Effector memory CD4-positive, alpha-beta T cell (primary cell): ENCODE measurements around the gene CAMK4.

Experiments
- DNase-seq, 3 donors: peaks; one replicate each; pipeline ENCODE4 v3.0.0-alpha.2; 2020
- H3K27ac ChIP-seq: 2 replicates; pipeline ENCODE4 v1.7.0; 2013; ENCODE audit warnings: mild to moderate bottlenecking, low read length, moderate library complexity; ENCODE audit not compliant: insufficient read depth, poor library complexity, severe bottlenecking
- H3K27me3 ChIP-seq: replicated peaks from 2 replicates; pipeline ENCODE4 v1.7.0; 2013; ENCODE audit warnings: mild to moderate bottlenecking, low read length; ENCODE audit not compliant: insufficient read depth, control insufficient read depth, poor library complexity, severe bottlenecking
- H3K36me3 ChIP-seq: 2 replicates; pipeline ENCODE4 v1.7.0; 2013; ENCODE audit warnings: mild to moderate bottlenecking, low read length, moderate library complexity; ENCODE audit not compliant: control insufficient read depth, insufficient read depth
- H3K4me1 ChIP-seq: 2 replicates; pipeline ENCODE4 v1.7.0; 2013; ENCODE audit warnings: low read length, mild to moderate bottlenecking; ENCODE audit not compliant: control insufficient read depth, insufficient read depth, poor library complexity, severe bottlenecking
- H3K4me3 ChIP-seq: 2 replicates; pipeline ENCODE4 v1.7.0; 2013; ENCODE audit warnings: low read length, low read depth, mild to moderate bottlenecking; ENCODE audit not compliant: insufficient read depth, poor library complexity, severe bottlenecking
- H3K9me3 ChIP-seq: 2 replicates; pipeline ENCODE4 v1.7.0; 2013; ENCODE audit warnings: mild to moderate bottlenecking, low read length, moderate library complexity; ENCODE audit not compliant: control insufficient read depth

CAMK4 gene

DNA sequence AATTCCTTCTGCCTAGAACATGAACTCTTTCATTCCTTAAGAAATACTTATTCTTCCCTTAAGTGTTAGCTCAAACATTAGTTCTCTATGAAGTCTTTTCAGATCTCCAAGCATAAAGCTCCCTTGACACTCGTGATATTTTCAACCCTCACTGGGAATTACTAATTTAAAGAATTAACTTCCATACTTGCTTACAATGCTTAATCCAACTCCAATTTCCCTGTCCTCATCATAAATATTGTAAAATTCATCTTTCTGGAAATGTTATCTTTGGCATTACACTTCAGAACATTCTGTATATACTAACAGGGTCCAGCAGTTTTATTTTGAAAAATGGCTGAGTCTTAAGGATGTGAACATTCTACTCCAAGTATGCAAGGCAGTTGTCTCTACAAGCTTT lies 280.9 kb downstream of the CAMK4 start:
- peaks cover 3% of the 10 kb centered on the region for H3K36me3 ChIP-seq
- H3K27ac ChIP-seq, result no peak overlapping the region
- no peak for DNase-seq
- H3K27me3 ChIP-seq, result no peaks in the 10 kb centered on the region
- H3K4me1 ChIP-seq, result peaks cover 3% of the 10 kb centered on the region
- H3K9me3 ChIP-seq, result no peaks in the 10 kb centered on the region
- no peak overlapping the region for H3K4me3 ChIP-seq

DNA sequence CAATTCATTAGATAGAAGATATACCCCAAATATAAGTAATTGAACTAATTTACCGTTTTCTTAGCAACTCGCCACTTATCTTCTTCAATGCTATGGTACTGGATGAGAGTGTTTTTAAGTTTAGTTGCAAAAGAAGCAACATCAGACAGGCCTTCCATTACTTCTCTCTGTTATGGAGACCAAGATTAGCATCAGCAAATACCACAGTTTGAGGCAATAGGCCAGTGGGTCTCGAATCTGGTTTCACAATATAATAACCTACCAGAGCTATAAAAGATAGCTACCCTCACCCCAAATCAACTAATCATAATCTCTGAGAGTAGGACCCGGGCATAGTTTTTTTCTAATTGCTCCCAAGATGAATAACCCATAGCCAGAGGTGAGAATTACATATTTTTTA lies 283.1 kb downstream of the CAMK4 start:
- Histone ChIP-seq H3K36me3 (no peaks in the 10 kb centered on the region), H3K4me1 (peaks cover 3% of the 10 kb centered on the region), H3K27me3 (no peaks in the 10 kb centered on the region), H3K4me3 (no peak overlapping the region), H3K9me3 (no peaks in the 10 kb centered on the region), H3K27ac (no peak overlapping the region)
- DNase-seq, result no peak

DNA sequence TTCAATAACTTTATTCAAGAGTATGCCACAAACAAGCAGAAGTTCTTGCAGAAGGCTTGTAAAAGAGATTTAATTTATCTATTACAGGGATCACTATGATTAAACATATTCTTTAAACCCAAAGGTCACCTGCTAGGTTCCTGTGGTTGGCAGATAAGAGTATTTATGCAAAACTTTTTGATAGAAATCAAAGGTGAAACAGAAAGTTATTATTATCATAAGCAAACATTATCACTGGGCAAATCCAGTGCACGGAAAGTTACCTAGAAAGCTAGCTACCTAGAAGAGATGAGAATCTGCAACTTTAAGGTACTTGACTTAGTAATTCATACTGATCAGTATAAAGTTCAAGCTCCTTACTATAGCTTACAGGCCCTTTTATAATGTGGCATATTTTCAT lies 284.9 kb downstream of the CAMK4 start:
- H3K4me3 ChIP-seq, result no peak overlapping the region
- DNase-seq, result no peak
- peak overlapping the region; percentile 32 for H3K27ac ChIP-seq

DNA sequence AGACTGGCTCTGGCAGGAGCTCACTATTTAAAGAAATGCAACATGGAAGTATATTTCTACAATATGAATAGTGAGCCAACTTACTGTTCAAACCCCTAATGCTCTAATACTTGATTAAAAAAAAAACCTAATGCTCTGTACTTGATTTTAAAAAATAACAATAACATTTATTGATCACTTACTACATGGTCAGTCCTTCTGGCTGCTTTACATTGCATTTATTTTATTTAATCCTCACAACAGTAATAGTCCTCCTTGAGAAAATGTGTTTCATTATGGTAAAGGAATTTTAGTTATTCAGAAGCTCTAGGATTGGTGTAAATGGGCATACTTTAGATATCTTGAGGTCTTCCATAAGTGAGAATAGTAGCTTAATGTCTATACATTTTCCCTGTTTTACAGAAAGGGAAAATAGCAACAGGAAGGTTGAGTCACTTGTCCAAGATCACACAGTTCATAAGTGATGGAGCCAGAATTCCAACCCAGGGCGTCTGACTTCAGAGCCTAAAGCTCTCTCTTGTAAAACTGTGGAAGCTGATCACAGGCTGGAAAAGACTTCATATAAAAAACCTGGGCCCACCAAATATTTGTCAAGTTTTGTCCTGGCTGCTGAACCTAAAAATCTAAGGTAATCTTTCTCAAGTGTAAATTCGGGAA lies 287.1 kb downstream of the CAMK4 start:
- Histone ChIP-seq H3K4me3 (peak overlapping the region; percentile 96), H3K27ac (peak overlapping the region; percentile 76), H3K27me3 (no peaks in the 10 kb centered on the region), H3K36me3 (no peaks in the 10 kb centered on the region), H3K9me3 (no peaks in the 10 kb centered on the region), H3K4me1 (peaks cover 6% of the 10 kb centered on the region)
- DNase-seq, result no peak

More for the DNA sequence above, 284.9 kb downstream of the CAMK4 start:
- peaks cover 6% of the 10 kb centered on the region for H3K4me1 ChIP-seq
- H3K9me3 ChIP-seq, result no peaks in the 10 kb centered on the region
- no peaks in the 10 kb centered on the region for H3K27me3 ChIP-seq
- H3K36me3 ChIP-seq, result no peaks in the 10 kb centered on the region

DNA sequence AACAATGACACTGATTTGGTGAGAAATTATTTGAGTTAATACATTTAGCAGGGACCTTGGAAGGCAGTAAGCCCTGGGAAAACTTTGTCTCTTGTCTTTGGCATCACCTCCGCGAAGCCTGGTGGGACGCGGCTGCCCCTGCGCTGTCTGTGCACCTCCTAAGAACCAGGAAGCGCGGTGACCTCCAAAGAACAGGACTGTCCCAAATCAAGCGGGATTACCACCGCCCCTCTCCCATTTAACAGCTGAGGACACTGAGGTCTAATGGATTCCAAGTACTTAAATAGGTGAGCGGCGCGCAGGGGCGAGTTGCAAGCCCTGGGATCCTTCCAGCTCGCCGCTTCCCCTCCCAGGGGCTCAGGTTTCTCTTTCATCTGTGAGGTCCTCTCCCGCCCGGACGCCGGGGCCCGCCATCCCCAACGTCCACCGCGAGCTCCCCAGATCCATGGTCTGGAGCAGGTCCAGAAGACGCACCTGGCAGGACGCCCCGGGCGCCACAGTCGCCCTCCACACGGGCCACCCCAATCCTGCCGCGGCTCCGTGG lies 287.7 kb downstream of the CAMK4 start:
- Histone ChIP-seq H3K27ac (peak overlapping the region; percentile 76), H3K4me3 (peak overlapping the region; percentile 96), H3K4me1 (peaks cover 6% of the 10 kb centered on the region), H3K36me3 (no peaks in the 10 kb centered on the region), H3K9me3 (no peaks in the 10 kb centered on the region), H3K27me3 (no peaks in the 10 kb centered on the region)
- DNase-seq, result no peak

DNA sequence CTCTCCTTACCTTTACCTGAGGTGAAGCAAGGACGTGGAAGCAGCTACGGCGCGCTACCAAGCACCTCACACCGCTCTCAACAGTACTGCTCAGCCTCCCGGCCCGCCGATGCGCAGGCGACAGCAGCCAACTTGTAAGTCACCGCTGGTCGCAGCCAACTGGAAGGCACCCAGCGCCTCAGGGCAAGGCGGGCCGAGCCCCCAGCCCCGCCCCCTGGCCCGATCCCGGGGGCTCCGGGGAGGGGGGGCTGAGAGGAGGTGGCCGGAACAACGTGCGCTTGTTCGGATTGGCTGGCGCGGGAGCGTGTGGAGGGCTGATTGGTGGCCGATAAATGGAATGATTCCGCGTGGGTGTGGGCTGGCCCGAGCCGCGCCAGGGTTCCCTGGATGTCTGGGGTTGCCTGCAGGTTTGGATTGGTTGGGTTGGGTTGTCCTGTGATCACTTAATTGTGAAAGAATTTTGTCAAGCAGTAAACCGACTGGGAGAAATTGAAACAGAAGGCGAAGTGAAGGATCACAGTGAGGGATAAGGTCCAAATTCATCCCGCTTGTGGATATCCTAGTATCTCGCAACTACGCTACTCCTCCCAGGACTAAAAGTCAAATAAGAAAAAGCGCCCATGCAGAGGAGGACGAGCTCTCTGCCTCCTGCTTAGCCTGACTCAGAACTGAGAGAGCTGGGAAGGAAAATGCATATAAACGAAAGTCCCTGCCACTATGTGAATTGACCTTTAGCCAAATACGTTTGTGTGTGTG lies 288.4 kb downstream of the CAMK4 start, which contains the start of gene STARD4:
STARD4 (minus strand) TSS at position 161 of the 756 bp plus-strand sequence. CDS start 5,102 bp downstream, outside the sequence.
- peaks cover 6% of the 10 kb centered on the region for H3K4me1 ChIP-seq

DNA sequence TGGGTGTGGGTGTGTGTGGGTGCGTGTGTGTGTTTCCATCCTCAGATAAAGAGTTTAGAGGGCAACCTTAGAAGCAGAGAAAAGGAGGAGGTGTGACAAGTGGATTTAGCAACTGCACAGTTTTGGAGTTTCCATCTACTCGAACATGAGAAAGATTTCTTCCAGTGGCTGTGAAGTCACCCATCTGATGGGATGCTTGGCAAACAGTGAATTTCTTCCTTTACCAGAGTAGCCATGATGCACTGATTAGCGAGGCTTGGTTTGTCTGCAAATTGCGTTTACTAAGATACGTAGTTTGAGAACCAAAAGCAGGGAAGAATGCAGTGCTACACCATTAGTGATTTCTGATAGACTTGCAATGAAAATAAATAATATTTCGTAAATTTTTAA lies 288.9 kb downstream of the CAMK4 start:
- H3K27me3 ChIP-seq, result no peaks in the 10 kb centered on the region
- no peaks in the 10 kb centered on the region for H3K36me3 ChIP-seq
- H3K4me1 ChIP-seq, result peaks cover 6% of the 10 kb centered on the region
- H3K9me3 ChIP-seq, result no peaks in the 10 kb centered on the region
- no peak for DNase-seq
- peak overlapping the region; percentile 96 for H3K4me3 ChIP-seq
- H3K27ac ChIP-seq, result peak overlapping the region; percentile 76

More for the DNA sequence above, 288.4 kb downstream of the CAMK4 start, which contains the start of gene STARD4:
- Histone ChIP-seq H3K36me3 (no peaks in the 10 kb centered on the region), H3K27ac (peak within 1 kb of the TSS; percentile 76), H3K27me3 (no peaks in the 10 kb centered on the region), H3K9me3 (no peaks in the 10 kb centered on the region), H3K4me3 (peak within 1 kb of the TSS; percentile 96)
- DNase-seq, result peak; percentile 85 to 91 (median 90)

DNA sequence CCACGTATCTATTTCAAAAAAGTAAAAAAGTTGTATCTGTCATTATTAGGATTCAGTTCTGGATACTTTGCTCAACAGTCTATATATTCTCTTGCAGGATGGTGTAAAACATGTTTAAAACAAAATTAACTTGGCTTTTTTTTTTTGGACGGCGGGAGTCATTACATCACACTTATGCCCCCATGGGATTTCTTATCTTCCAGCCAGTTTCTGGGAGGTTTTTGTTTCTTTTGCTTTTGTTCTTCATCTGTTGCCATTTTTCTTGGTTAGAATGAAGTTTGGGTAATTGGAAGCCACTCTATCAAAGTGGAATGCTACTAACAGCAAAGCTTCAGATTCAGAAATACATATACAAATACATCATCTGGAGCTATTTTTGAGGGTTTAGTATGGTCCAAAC lies 289.9 kb downstream of the CAMK4 start:
- no peaks in the 10 kb centered on the region for H3K36me3 ChIP-seq
- no peak overlapping the region for H3K27ac ChIP-seq

DNA sequence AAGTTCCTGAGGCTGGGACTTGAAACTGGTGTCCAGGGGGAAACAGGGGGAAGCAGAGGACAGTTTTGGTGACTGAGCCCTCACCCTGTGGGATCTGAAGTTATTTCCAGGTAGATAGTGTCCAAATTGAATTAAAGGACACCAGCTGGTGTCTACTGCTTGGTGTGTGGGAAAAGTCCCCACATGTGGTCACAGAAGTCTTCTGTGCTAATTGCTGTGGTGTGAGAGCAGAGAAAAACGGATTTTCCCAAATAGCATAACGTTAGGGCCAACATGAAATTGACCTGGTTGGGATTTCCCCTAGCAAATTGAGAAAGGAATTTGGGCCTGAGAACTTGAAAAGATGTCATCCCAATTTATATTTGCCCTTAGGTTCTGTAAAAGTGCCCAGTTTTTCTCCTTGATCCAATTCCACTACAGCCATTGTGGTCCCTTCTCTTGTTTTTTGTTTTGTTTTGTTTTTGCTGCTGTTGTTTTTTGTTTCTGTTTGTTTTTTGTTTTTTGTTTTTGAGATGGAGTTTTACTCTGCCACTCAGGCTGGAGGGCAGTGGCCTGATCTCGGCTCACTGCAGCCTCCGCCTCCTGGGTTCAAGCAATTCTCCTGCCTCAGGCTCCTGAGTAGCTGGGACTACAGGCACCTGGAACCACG lies 293.8 kb downstream of the CAMK4 start:
- H3K27me3 ChIP-seq, result no peaks in the 10 kb centered on the region
- H3K36me3 ChIP-seq, result no peaks in the 10 kb centered on the region
- H3K27ac ChIP-seq, result no peak overlapping the region
- H3K4me3 ChIP-seq, result no peak overlapping the region
- H3K9me3 ChIP-seq, result no peaks in the 10 kb centered on the region
- H3K4me1 ChIP-seq, result peaks cover 2% of the 10 kb centered on the region
- DNase-seq, result no peak

More for the DNA sequence above, 289.9 kb downstream of the CAMK4 start:
- Histone ChIP-seq H3K4me1 (peaks cover 6% of the 10 kb centered on the region), H3K27me3 (no peaks in the 10 kb centered on the region), H3K4me3 (no peak overlapping the region), H3K9me3 (no peaks in the 10 kb centered on the region)
- DNase-seq, result no peak
